ENCODE data around the gene TAX1BP1. TPM values are rescaled to one million over a fixed set of nuclear protein-coding genes. Genes with fewer than 3 reads are reported as not detected.

The TAX1BP1 gene
- total RNA-seq, 1 donor from 2014 or later: 82.5 TPM

GRCh38 chr7:27875832-27876231 is 135.9 kb downstream of the TAX1BP1 start:
- no peak for DNase-seq (ENCODE audit: low spot score)

- no peak for DNase-seq (ENCODE audit: low spot score)
These were observed 136.8 kb downstream of the TAX1BP1 start for GRCh38 chr7:27876756-27877155.

Other genes starting within 250 kb of the TAX1BP1 start
- gene HIBADH, start 77.3 kb upstream of the TAX1BP1 start, total RNA-seq: 44.4 TPM

Data from mesenteric fat pad (tissue), 1 donor.